22Rv1 (cell line): ENCODE results near the gene CELF4.

ENCODE experiments used
- CTCF ChIP-seq: fragments of 450-650 bp; IDR thresholded peaks from 2 replicates; pipeline ENCODE4 v1.5.1; 2017; ENCODE audit warnings: mild to moderate bottlenecking
- ZFX ChIP-seq: fragments of 450-650 bp; IDR thresholded peaks from 2 replicates; pipeline ENCODE4 v1.6.1; 2017; ENCODE audit warnings: antibody characterized with exemption, borderline replicate concordance

GRCh38 chr18:37276111-37276890 is 289.3 kb downstream of the CELF4 start:
- TF ChIP-seq CTCF (no peak), ZFX (no peak)
